OCI-LY1 (cell line): ENCODE measurements around the gene GLRA3.

Experiments
- H2AFZ ChIP-seq: fragments of 200-600 bp; sonication (generic), shearing (Covaris generic); 2 replicates; pipeline ENCODE4 v1.6.0; 2014; ENCODE audit warnings: antibody characterized with exemption, mild to moderate bottlenecking, low read length
- H3F3A ChIP-seq: fragments of 200-600 bp; sonication (generic), shearing (Covaris generic); 2 replicates; pipeline ENCODE4 v1.6.0; 2014; ENCODE audit warnings: mild to moderate bottlenecking, antibody characterized with exemption, low read length, moderate library complexity; ENCODE audit not compliant: insufficient read depth
- H3K27ac ChIP-seq: fragments of 200-600 bp; sonication (generic); 2 replicates; pipeline ENCODE4 v1.5.1; 2014; ENCODE audit warnings: low read length, mixed run types, mild to moderate bottlenecking, low read depth; ENCODE audit not compliant: poor library complexity, severe bottlenecking
- H3K27me3 ChIP-seq: fragments of 200-600 bp; sonication (generic); 2 replicates; pipeline ENCODE4 v1.6.0; 2014; ENCODE audit warnings: antibody characterized with exemption, mild to moderate bottlenecking, low read length, moderate library complexity; ENCODE audit not compliant: insufficient read depth
- H3K36me3 ChIP-seq: fragments of 200-600 bp; sonication (generic); 2 replicates; pipeline ENCODE4 v1.6.1; 2014; ENCODE audit warnings: mild to moderate bottlenecking, antibody characterized with exemption, low read length, moderate library complexity, mixed read lengths; ENCODE audit not compliant: insufficient read depth
- H3K4me1 ChIP-seq: fragments of 200-600 bp; sonication (generic); 2 replicates; pipeline ENCODE4 v1.5.1; 2014; ENCODE audit warnings: mild to moderate bottlenecking, low read length, moderate library complexity; ENCODE audit not compliant: insufficient read depth, severe bottlenecking
- H3K4me2 ChIP-seq: fragments of 200-600 bp; sonication (generic), shearing (Covaris generic); 2 replicates; pipeline ENCODE4 v1.6.1; 2014; ENCODE audit warnings: low read length
- H3K4me3 ChIP-seq: fragments of 200-600 bp; sonication (generic); 2 replicates; pipeline ENCODE4 v1.5.1; 2014; ENCODE audit warnings: low read length, low read depth, mild to moderate bottlenecking, mixed read lengths; ENCODE audit not compliant: poor library complexity, severe bottlenecking
- H3K79me2 ChIP-seq: fragments of 200-600 bp; shearing (Covaris generic); 2 replicates; pipeline ENCODE4 v1.6.1; 2016; ENCODE audit warnings: mixed run types, low read length, mixed read lengths; ENCODE audit not compliant: insufficient read depth
- H3K9ac ChIP-seq: fragments of 200-600 bp; sonication (generic), shearing (Covaris generic); 2 replicates; pipeline ENCODE4 v1.6.1; 2014; ENCODE audit warnings: mild to moderate bottlenecking, low read length, mixed read lengths
- H3K9me2 ChIP-seq: fragments of 200-600 bp; sonication (generic), shearing (Covaris generic); 2 replicates; pipeline ENCODE4 v1.6.1; 2014; ENCODE audit warnings: low read depth, mild to moderate bottlenecking, low read length, mixed read lengths
- H3K9me3 ChIP-seq: fragments of 200-600 bp; shearing (Covaris generic); 2 replicates; pipeline ENCODE4 v1.6.1; 2014; ENCODE audit warnings: low read length, mixed read lengths
- H4K20me1 ChIP-seq: fragments of 200-600 bp; sonication (generic), shearing (Covaris generic); 2 replicates; pipeline ENCODE4 v1.6.0; 2016; ENCODE audit warnings: mild to moderate bottlenecking, low read length; ENCODE audit not compliant: insufficient read depth
- CTCF ChIP-seq: fragments of 200-600 bp; sonication (generic), shearing (Covaris generic); IDR thresholded peaks from 2 replicates; pipeline ENCODE4 v1.5.1; 2017; ENCODE audit warnings: mild to moderate bottlenecking, antibody characterized with exemption, low read length, moderate library complexity, mixed read lengths
- EZH2 ChIP-seq: fragments of 200-600 bp; sonication (generic), shearing (Covaris generic); IDR thresholded peaks from 2 replicates; pipeline ENCODE4 v1.8.0; 2017; ENCODE audit warnings: borderline replicate concordance, mixed run types, mild to moderate bottlenecking, antibody characterized with exemption, low read length, moderate library complexity, mixed read lengths

Gene GLRA3

DNA sequence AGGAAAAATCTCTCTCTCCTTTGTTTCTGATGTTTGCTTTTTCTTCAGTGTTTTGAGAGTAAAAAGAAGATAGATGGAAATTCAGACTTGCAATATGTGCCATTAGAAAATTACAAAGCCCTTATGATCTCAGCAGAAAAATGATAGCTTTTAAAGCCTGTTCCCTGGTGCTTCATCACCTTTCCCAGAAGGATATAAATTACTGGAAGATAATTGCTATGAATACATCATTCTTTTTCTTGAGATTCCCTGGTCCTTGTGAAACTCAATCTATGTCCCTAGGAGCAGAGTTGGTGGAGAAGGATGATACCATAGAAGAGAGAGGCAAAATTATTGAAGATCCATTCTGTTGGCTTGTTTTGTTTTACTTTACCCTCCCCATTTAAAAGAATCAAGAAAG lies 86.5 kb downstream of the GLRA3 start:
- TF ChIP-seq EZH2 (no peak), CTCF (no peak)
- Histone ChIP-seq H3K36me3 (no peaks in the 10 kb centered on the region), H3K9me3 (peaks cover 21% of the 10 kb centered on the region), H3F3A (no peaks in the 10 kb centered on the region), H3K27ac (no peak overlapping the region), H3K9me2 (no peaks in the 10 kb centered on the region), H2AFZ (no peak overlapping the region), H3K27me3 (no peaks in the 10 kb centered on the region), H3K9ac (no peak overlapping the region), H3K4me3 (no peak overlapping the region), H3K4me1 (no peaks in the 10 kb centered on the region), H3K4me2 (no peak overlapping the region), H4K20me1 (no peaks in the 10 kb centered on the region), H3K79me2 (no peaks in the 10 kb centered on the region)

- Histone ChIP-seq H3K79me2 (no peaks in the 10 kb centered on the region), H3K27ac (no peak overlapping the region), H3K4me3 (no peak overlapping the region), H2AFZ (no peak overlapping the region), H3K27me3 (no peaks in the 10 kb centered on the region), H3K4me2 (no peak overlapping the region), H3K36me3 (no peaks in the 10 kb centered on the region), H4K20me1 (no peaks in the 10 kb centered on the region), H3K4me1 (no peaks in the 10 kb centered on the region), H3K9me3 (peaks cover 5% of the 10 kb centered on the region; the same call in 1 of the 2 replicates), H3K9me2 (no peaks in the 10 kb centered on the region), H3K9ac (no peak overlapping the region), H3F3A (no peaks in the 10 kb centered on the region)
- TF ChIP-seq EZH2, result no peak
- TF ChIP-seq CTCF, result no peak
Measured at GRCh38 chr4:174739576-174739975, 89.5 kb downstream of the GLRA3 start.

DNA sequence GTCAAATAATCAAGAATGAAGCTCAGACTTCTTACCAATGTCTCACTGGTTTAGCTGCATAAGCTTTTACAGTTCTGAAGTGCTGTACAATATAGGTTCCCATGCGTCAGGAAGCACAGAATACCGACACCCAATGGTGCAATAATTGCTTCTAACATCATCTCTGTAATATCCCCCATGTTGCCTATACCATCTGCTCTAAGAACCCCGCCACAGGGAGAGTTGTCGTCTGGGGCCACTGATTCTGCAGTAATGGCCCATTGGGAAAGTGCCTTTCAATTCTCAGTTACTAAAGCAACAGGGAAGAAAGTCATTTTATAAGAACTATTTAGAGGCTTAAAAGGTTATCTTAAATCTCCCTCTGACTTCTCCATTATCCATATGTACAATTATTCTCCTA lies 94.9 kb downstream of the GLRA3 start:
- Histone ChIP-seq H3K4me2 (no peak overlapping the region), H2AFZ (no peak overlapping the region), H3K9me3 (no peaks in the 10 kb centered on the region), H3F3A (no peaks in the 10 kb centered on the region), H3K9ac (no peak overlapping the region), H3K9me2 (no peaks in the 10 kb centered on the region), H3K27ac (no peak overlapping the region), H3K4me1 (no peaks in the 10 kb centered on the region), H3K36me3 (no peaks in the 10 kb centered on the region), H3K4me3 (no peak overlapping the region), H4K20me1 (no peaks in the 10 kb centered on the region), H3K27me3 (no peaks in the 10 kb centered on the region), H3K79me2 (no peaks in the 10 kb centered on the region)
- TF ChIP-seq CTCF (no peak), EZH2 (no peak)
